ENCODE data around the gene KIF27. TPM values are rescaled to one million over a fixed set of nuclear protein-coding genes. Genes with fewer than 3 reads are reported as not detected.
A peak's percentile ranks its signal among the peaks of the same experiment; 100 is the strongest.
"Not testable (repeated sequence)": the region's sequence is repeated elsewhere in the genome, so short reads cannot be mapped to it uniquely, and the experiment has no call there.

KIF27 gene
- total RNA-seq, 1 experiment from 2014 or later = 3.3 TPM

DNA sequence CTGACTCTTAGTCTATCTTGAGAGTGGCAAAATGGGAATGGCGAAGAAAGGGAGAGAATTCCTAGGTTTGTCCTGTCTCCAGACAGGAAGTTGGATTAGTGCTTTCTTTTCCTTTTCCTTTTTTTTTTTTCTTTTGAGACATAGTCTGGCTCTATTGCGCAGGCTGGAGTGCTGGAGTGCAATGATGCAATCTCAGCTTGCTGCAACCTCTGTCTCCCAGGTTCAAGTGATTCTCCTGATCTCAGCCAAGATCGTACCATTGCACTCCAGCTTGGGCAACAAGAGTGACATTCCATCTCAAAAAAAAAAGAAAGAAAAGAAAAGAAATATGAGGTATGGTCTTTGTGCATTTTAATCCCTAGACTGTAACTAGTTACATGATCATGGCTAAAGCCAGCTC, 12.6 kb upstream of the KIF27 start:
- DNase-seq (ENCODE audit: low spot score) = no peak

DNA sequence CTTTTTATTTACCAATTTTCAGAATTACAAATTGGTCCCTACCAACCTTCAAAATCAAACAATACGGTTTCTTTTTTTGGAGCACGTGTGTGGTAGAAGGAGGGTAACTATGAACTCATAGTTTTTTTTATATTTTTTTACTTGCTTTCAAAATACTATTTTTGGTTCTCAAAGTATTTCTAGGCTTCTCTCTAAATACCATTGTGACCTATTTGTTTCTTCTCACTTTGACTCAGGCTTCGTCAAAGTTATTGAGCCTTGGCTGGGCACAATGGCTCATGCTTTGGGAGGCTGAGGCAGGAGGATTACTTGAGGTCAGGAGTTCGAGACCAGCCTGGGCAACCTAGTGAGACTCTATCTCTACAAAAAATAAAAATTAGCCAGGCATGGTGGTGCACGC, 11.6 kb upstream of the KIF27 start:
- DNase-seq (ENCODE audit: low spot score) = no peak

DNA sequence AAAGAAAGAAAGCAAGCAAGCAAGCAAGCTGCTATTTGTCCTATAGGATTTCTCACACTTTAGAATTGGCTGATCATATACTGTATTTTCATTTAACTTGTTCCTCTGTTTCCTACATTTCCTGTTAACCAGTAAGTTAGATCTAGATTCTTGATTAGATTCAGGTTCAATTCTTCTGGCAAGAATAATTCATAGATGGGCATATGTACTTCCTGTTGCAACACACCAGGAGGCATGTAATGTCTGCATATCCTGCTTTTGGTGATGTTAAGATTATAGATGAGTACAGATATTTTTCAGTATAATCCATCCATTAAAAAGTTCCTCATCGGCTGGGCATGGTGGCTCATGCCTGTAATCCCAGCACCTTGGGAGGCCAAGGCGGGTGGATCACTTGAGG, 10.8 kb upstream of the KIF27 start:
- DNase-seq (ENCODE audit: low spot score) = no peak

DNA sequence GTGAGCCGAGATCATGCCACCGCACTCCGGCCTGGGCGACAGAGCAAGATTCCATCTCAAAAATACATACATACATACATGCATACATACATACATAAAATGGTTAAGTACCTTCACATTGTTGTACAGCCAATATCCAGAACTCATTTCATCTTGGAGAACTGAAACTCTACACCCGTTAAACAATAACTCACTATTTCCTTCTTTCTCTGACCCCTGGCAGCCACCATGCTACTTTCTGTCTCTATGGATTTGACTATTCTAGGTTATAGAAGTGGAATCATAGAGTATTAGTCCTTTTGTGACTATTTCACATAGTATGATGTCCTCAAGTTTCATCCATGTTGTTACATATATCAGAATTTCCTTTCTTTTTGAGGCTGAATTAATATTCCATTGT, 9.6 kb upstream of the KIF27 start:
- no peak for DNase-seq (ENCODE audit: low spot score)

DNA sequence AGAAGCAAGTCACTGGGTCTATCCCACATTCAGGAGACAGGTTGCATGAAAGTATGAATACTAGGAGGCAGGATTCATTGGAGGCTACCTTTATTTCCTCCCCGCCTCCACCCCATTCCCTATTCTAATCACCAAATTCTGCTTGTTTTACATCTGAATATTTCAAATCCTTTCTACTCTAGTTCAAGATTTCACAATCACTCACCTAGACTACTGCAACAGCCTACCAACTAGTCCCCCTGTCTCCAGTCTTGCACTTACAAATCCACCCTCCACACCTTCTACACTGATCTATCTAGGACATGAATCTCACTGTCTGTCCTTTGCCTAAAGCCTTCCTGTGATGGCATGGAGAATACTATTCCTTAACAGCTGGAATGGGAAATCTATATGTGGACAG, 6.4 kb upstream of the KIF27 start:
- no peak for DNase-seq (ENCODE audit: low spot score)

DNA sequence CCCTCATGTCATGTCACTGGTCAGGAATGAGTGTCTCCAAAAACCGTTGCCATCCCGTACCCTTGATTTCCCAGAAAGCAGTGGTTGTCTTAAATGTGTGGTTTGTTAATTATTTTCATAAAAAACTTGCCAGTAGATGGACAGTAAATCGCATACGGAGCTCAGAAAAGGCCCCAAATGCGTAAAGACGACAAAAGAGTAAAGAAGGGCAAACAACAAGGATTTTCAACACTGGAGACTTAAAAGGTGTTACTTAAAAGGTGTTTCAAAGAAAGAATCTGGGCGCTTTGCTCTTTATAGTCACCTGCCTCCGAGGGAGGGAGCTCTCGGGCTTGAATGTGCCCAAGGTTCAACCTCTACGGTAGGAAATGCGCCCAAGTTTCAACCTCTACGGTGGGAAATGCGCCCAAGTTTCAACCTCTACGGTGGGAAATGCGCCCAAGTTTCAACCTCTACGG, 734 bp downstream of the KIF27 start:
- DNase-seq (ENCODE audit: low spot score) = peak; percentile 39

DNA sequence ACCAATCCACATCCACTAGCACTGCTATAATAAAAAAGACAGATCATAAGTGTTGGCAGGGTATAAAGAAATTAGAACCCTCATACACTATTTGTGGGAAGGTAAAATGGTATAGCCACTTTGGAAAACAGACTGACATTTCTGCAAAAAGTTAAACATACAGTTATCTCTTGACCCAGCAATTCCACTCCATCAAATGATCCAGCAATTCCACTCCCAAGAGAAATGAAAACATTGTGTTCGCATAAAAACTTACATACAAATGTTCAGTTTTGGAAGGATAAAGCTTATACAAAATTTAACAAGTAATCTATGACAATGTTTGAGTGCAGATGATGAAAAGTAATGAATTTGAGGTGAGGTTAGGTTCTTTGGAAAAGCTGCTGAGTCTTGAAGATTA, 2.1 kb downstream of the KIF27 start:
- DNase-seq (ENCODE audit: low spot score) = no peak

DNA sequence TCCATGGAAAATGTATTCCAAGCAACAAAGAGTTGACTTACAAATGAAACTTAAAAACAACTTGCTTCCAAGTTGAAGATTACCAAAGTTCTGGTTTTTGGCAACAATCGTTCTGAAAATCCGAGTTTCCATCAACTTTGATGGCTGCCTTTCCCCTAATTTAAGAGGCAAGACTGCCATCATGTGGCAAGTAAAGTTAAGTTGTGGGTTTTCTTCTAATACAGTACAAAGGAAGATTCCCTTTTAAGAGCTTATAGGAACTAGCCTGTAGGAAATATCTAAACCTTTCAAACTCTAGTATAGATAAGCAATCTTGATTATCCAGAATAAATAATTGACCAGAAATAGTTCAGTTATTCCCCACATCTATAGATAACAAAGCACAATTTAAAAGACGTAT, 9.0 kb downstream of the KIF27 start:
- peak; percentile 31 for DNase-seq (ENCODE audit: low spot score)

DNA sequence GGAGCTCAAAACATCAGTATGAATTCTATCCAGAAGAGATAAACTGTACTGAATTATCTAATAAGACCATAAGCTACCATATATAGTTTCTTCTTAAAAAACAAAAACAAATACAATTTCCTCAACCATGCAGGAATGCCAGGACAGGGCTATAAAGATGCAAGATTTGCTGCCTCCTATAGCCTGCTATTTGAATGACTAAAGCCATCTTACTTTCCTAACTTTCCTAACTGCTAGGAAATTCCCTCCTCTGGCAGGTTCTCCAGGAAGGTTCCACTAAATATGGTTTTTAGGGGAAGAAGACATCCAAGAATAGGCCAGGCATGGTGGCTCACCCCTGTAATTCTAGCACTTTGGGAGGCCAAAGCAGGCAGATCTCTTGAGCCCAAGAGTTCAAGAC, 15.1 kb downstream of the KIF27 start:
- DNase-seq (ENCODE audit: low spot score) = no peak

DNA sequence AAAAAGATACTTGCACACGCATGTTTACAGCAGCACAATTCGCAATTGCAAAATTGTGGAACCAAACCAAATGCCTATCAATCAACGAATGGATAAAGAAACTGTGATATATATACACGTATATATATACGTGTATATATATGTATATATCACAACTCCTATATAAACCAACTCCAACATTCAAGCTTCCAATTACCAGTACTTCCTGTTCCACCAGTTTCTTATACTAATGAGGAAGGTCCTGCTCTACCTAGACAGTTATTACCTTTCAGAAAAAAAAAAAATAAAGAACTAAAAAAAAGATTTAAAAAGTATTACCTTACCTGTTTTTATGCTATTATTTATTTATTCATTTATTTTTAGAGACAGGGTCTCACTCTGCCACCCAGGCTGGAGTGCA, 20.6 kb downstream of the KIF27 start:
- not testable (repeated sequence) for DNase-seq (ENCODE audit: low spot score)

DNA sequence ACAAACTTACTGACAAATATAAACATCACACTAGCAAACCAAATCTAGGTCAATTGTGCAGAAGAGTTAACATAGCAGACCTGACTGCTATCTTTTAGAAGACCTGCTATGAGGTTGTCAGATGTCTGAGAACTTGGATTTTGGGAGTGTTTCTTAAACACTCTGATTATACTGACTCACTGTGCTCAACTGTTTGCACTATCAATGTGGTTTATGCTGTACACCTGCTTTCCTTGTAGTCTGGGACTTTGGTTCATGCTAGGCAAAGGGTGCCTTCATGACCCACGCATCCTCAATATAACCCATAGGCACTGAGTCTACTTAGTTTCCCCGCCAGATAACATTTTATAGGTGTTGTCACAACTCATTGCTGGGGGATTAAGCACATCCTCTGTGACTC, 26.9 kb downstream of the KIF27 start:
- DNase-seq (ENCODE audit: low spot score) = not testable (repeated sequence)

DNA sequence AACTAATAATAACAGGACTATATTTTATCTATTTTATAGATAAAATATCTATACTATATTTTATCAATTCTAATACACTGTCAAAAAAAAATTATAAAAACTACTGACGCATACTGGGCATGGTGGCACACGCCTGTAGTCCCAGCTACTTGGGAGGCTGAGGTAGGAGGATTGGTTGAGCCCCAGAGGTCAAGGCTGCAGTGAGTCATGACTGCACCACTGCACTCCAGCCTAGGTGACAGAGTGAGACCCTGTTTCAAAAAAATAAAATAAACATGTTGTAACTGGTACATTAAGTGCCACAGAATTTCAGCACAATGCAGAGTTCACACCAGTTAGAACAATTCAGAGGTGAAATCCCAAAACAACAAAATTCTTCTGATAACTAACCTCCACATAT, 34.7 kb downstream of the KIF27 start:
- not testable (repeated sequence) for DNase-seq (ENCODE audit: low spot score)

DNA sequence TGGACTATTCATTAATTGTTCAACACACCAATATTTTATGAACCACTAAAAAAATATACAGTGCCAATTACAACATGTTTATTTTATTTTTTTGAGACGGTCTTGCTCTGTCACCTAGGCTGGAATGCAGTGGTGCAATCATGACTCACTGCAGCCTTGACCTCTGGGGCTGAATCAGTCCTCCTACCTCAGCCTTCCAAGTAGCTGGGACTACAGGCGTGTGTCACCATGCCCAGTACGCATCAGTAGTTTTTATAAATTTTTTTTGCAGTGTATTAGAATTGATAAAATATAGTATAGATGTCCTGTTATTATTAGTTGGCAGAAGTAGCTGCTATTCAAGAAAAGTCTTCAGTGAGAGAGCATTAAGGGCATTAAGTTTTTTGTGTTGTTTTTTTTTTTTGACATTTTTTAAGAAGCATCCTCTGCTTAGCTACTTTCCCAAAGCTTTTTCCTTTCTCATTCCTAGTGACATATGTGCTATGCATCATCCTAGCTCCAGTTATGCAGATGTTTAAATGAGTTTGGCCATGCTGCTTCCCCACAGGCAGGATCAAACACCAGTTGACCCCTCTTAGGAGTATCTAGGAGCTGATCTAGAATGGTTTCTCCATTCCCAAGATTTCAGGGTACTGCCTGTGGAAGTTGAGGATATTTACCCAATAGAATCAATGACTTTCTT, 35.5 kb downstream of the KIF27 start:
- peak; percentile 96 for DNase-seq (ENCODE audit: low spot score)

DNA sequence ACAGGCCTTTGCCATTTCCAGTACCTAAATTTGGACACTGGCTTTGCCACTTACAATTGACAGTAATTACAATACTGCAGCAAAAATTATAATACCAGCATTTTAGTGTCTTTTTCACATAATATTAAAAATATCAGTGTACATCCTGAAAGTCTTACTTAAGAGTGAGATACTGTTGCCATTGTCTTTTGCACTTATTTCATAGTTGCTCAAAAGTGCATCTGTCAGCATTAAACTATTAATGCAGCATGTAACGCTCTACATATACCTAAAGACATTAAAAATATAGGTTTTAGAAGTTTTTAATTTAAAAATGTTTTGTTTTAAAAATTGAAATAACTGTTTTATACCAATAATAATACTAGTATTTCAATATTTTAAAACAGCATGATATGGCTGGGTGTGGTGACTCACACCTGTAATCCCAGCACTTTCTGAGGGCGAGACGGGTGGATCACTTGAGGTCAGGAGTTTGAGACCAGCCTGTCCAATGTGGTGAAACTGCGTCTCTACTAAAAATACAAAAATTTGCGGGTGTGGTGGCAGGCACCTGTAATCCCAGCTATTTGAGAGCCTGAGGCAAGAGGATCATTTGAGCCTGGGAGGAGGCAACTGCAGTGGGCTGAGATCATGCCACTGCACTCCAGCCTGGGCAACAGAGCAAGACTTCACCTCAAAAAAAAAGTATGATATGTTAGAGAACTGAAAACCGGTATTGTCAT, 39.4 kb downstream of the KIF27 start:
- DNase-seq (ENCODE audit: low spot score) = not testable (repeated sequence)

DNA sequence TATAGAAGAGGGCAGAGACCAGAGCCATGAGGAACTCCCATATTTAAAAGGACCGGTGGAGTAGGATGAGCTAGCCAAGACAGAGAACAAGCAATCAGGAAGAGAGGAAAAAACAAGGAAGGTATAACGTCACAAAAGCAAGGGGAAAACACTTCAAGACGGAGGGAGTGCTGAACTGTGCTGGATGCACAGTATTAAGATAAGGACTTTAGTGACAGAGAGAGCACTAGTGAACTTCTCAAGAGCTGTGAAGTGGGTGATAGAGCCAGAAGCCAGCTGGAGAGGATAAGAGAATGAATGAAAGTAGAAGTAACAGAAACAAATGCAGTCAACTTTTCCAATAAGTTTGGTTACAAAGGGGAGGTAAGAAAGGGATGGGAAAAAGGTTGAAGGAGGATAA, 45.7 kb downstream of the KIF27 start:
- not testable (repeated sequence) for DNase-seq (ENCODE audit: low spot score)

DNA sequence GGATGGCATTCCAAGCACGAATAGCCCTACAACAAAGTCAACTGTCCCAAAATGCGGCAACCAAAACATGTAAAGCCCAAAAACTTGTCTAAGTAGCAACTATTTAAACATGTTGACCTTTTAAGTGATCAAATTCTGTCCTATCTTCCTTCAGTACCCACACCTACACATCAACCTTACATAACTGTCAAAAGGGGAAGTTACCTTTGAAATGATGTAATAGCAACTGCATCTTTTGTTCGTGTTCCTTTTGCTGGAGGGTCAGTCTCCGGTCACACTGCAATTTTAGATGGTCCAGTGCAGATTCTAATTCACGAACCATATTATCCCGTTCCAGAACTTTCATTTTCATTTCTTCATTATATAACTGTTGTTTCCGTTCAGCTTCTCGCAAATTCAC, 71.3 kb downstream of the KIF27 start:
- not testable (repeated sequence) for DNase-seq (ENCODE audit: low spot score)

DNA sequence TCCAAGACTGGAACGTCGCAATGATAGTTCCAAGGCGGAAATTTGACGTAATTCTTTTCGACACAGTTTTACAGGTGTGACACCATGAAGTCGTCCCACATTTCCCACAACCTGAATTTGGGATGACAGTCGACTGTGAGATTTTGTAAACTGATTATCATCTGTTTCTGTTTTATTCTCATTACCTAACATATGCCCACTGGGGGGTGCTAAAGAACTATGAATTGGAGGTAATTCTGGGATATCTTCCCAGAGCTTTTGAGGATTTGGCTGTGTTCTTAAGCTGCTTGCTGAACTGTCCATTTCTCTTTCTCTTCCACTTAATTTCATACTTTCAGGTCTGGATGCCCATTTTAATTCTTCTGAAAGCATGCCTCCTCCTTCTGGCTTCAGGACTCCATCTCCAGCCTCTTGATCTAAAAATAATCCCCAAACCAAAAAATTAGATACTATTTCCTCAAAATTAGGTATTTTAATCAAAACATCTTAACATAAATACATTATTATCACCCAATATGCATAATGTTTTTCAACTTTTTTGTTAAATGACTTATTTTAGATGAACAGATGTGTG, 84.1 kb downstream of the KIF27 start:
- DNase-seq (ENCODE audit: low spot score) = not testable (repeated sequence)

DNA sequence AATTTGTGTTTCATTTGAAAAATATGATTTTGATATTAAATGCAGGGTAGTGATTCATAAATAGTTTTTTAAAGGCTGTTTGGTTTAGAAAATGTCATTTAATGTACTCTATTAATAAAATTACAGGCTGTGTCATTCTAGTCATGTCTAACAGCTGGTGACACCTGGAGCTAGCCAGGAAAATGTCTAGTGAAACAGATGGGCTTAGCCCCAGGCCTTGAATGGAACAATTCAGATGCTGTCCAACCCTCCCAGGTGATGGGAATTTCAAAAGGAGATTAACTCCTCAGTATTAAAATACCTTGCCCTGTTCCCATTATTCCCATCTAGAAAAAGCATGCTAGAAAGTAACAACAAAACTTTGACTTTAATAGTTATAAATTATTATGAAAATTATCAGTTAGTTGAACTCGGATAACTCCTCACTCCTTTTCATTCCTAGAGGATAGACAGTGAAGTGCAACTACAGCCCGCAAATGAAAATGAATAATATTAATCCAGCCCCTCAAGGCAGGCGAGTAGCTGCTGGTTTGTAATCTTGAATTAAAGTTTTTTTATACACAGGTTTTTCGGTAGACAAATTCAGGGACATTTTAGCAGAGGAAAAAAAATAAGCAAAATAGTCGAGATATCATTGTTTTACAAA, 90.7 kb downstream of the KIF27 start:
- DNase-seq (ENCODE audit: low spot score) = not testable (repeated sequence)

DNA sequence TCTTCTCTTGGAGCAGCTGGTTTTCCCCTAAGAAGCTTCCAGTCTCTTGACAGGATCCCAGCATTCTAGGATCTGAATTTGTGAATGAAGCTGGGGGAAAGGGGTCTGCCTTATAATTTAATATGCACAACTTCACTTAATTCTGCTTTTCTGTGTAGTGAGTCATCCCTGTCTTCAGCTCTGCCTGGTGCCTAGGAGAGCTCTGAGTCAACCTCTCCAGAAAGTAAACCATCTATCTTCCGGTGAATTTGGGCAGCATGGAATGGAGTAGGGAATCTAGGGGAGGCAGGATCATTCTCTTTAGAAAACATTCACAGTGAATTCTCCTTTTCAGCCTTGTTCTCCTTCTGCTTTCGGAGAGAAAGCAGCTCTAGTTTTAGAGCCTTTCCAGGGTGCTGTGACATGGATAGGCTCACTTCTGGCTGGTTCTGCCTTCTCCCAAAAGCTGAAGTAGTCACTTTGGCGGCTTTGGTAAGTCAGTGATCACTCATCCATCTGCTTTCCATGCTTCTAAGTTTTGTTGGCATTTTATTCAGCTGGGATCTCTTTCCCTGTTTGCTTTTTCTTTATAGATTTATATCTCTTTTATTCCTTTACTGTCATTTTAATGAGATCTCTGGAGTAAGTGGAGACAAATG, 96.1 kb downstream of the KIF27 start:
- DNase-seq (ENCODE audit: low spot score) = peak; percentile 66

DNA sequence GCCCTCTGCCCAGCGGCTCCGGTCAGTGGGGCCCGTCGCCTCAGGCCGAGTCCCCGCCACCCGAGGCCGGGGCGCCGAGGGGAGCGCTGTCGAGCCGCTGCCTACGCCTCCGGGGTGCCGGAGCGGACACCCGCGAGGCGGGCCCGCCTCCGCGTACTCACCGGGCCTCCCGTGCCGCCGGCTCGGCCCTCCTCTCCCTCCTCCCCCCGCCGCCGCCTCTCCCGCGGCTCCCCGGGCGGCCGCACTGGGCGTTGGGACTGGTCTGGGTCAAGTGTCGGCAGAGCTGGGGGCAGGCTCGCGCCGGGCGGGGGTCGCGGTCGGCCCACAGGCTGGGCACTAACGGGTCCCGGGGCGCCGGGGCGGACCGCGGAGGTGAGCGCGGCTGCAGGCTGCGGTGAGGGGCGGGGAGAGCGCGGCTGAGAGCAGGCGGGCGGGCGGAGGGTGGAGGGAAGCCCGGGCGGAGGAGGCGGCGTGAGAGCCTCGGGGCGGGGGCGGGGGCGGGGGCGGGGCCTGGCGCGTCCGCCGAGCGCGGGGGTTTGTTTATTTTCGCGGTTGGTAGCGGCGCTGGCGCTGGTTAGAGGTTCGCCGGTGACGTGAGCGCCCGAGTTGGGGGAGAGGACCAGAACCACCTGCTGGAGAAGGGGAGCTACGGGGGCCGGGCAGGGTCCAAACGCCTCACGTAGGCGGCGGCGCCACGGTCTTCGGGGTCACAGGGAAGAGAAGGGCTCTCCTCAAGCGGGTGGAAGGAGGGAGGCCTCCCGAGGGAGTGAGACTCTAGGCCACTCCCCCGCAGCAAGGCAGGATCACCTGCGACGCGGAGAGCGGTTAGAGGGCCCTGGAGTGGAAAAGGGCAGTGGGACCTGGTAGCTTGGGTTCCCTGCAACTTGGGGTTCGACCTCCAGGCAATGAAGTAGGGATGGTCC, 103.6 kb downstream of the KIF27 start, which contains the start of gene GKAP1:
GKAP1 (minus strand) TSS at position 414 of the 923 bp plus-strand sequence. CDS start 11,252 bp downstream, outside the sequence.
- peak; percentile 56 for DNase-seq (ENCODE audit: low spot score)

DNA sequence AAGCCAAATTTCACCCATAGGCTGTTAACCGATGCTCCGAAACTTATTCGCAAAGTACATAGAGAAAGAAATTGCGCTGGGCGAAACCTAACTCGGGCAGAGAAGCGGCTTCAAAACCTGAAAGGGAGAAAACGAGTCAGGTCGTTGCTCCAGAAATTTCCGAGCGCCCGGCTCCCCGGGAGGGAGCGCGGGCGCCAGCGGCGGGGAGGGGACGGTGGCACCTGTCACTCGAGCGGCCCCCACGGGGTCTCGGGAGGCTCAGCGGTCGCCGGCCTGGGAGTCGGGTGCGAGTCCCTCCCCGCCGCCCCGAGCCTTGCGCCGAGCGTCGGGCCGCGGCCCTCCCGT, 104.2 kb downstream of the KIF27 start:
- not testable (repeated sequence) for DNase-seq (ENCODE audit: low spot score)
